Gastrocnemius medialis (tissue), 4 donors: ENCODE results near the gene PKNOX2. TPM values are rescaled to one million over a fixed set of nuclear protein-coding genes. Genes with fewer than 3 reads are reported as not detected.

Experiments
- ATAC-seq, 2 donors: fragments of 150-250 bp; one replicate each; pipeline ENCODE4 v1.9.1; 2016
- DNase-seq, 2 donors: peaks; one replicate each; pipeline ENCODE4 v3.0.0-alpha.2; 2019
- H3K27ac ChIP-seq, 4 donors: fragments of 200-600 bp; sonication (generic); 1 replicate in 1 of 4; 2 replicates in 3 of 4; pipeline ENCODE4 v1.5.1; 2016 to 2018; ENCODE audit warnings: mild to moderate bottlenecking in 2 of 4, moderate library complexity in 1 of 4
- H3K27me3 ChIP-seq, 3 donors: fragments of 200-600 bp; sonication (generic) in 2 of 3; 1 replicate in 1 of 3; 2 replicates in 2 of 3; pipeline versions ENCODE4 v1.5.1 to v1.6.0; 2016 to 2019; ENCODE audit warnings: mild to moderate bottlenecking in 1 of 3, moderate library complexity in 1 of 3
- H3K36me3 ChIP-seq, 2 donors: fragments of 200-600 bp; sonication (generic) in 1 of 2; one replicate each; pipeline ENCODE4 v1.5.1; 2017 to 2018
- H3K4me1 ChIP-seq, 2 donors: fragments of 200-600 bp; sonication (generic) in 1 of 2; one replicate each; pipeline ENCODE4 v1.5.1; 2016 to 2017; ENCODE audit warnings: mild to moderate bottlenecking in 2 of 2
- H3K4me3 ChIP-seq, 4 donors: fragments of 200-600 bp; sonication (generic) in 3 of 4; 1 replicate in 1 of 4; 2 replicates in 3 of 4; pipeline ENCODE4 v1.5.1; 2016 to 2019; ENCODE audit warnings: mild to moderate bottlenecking in 2 of 4
- H3K9me3 ChIP-seq, 3 donors: fragments of 200-600 bp; sonication (generic) in 2 of 3; 1 replicate in 1 of 3; 2 replicates in 2 of 3; pipeline ENCODE4 v1.5.1; 2016 to 2019
- CTCF ChIP-seq, 5 experiments: fragments of 450-650 bp in 3 of 5; fragments of 200-600 bp in 2 of 5; sonication (generic) in 2 of 5; IDR thresholded peaks in 4 of 5; conservative IDR thresholded peaks in 1 of 5; 1 replicate in 4 of 5; 2 replicates in 1 of 5; pipeline ENCODE4 v1.5.1; 2016 to 2019; ENCODE audit warnings: antibody characterized with exemption in 5 of 5, mild to moderate bottlenecking in 3 of 5, moderate library complexity in 3 of 5
- POLR2A ChIP-seq, 2 donors: fragments of 450-650 bp; IDR thresholded peaks; one replicate each; pipeline ENCODE4 v1.6.1; 2017; ENCODE audit warnings: antibody characterized with exemption in 2 of 2, mild to moderate bottlenecking in 2 of 2, moderate library complexity in 2 of 2
- in situ Hi-C, 4 donors: fragments of 200-750 bp; cut with MboI; loops; one replicate each; pipeline versions ENCODE4 v1.15.0 to v1.8.0; 2017; ENCODE audit warnings: low sequenced_read_pairs in 4 of 4
- intact Hi-C: fragments of 100-400 bp; cut with DNase I; formaldehyde crosslinking; loops from one replicate; pipeline ENCODE4 v1.15.1; 2023; ENCODE audit warnings: low total_unique reads
- total RNA-seq, 4 donors: library from RNA; depleted of rRNA; stranded (reverse); fragments of >200 nt; gene quantifications; one replicate each; pipeline versions ENCODE4 v1.1.0 to v1.2.3, GENCODE V29; 2016

PKNOX2 gene
- total RNA-seq, 4 donors from 2014 or later = 3.7 to 11.7 (median 6.0) TPM

DNA sequence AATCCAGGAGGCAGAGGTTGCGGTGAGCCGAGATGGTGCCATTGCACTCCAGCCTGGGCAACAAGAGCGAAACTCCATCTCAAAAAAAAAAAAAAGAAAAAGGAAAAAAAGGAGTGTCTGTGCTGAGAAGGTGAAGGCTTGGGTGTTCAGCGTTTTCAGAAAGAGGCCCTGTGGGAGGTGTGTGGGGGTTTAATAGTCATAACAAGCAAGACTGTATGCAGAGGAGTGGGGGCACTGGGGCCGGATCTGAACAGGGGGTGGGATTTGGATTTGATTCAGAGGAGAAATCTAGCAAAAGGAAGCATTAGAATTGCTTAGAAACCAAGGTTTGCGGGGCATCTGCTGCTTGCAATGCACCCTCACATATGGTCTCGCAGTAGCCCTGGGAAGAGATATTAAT is 195.5 kb downstream of the PKNOX2 start:
- H3K4me3 ChIP-seq = no peak overlapping the region
- ATAC-seq (no peak), DNase-seq (no peak)
- H3K4me1 ChIP-seq = no peaks in the 10 kb centered on the region
- no peaks in the 10 kb centered on the region for H3K9me3 ChIP-seq
- intact Hi-C loops = no loop called here
- no peak for TF ChIP-seq CTCF (IDR thresholded peaks at IDR 0.05 in 4 of 5, conservative IDR thresholded peaks at IDR 0.05 in 1 of 5)
- no peaks in the 10 kb centered on the region for H3K27me3 ChIP-seq
- in situ Hi-C loops = no loop called here
- H3K27ac ChIP-seq = no peak overlapping the region
- no peaks in the 10 kb centered on the region for H3K36me3 ChIP-seq

GRCh38 chr11:125364121-125364826 is 199.7 kb downstream of the PKNOX2 start:
- no peaks in the 10 kb centered on the region for H3K9me3 ChIP-seq
- no peak for ATAC-seq
- no peak for DNase-seq
- in situ Hi-C loops (no loop called here), intact Hi-C loops (no loop called here)
- H3K4me3 ChIP-seq = no peak overlapping the region
- H3K27ac ChIP-seq = no peak overlapping the region
- no peaks in the 10 kb centered on the region for H3K36me3 ChIP-seq
- no peaks in the 10 kb centered on the region for H3K27me3 ChIP-seq
- peaks cover 0 to under 1% of the 10 kb centered on the region in 2 donors for H3K4me1 ChIP-seq
- TF ChIP-seq CTCF (IDR thresholded peaks at IDR 0.05 in 4 of 5, conservative IDR thresholded peaks at IDR 0.05 in 1 of 5) (no peak), POLR2A (IDR thresholded peaks at IDR 0.05) (no peak)

- in situ Hi-C loops = no loop called here
Observed at GRCh38 chr11:125365196-125365931, 200.8 kb downstream of the PKNOX2 start.

DNA sequence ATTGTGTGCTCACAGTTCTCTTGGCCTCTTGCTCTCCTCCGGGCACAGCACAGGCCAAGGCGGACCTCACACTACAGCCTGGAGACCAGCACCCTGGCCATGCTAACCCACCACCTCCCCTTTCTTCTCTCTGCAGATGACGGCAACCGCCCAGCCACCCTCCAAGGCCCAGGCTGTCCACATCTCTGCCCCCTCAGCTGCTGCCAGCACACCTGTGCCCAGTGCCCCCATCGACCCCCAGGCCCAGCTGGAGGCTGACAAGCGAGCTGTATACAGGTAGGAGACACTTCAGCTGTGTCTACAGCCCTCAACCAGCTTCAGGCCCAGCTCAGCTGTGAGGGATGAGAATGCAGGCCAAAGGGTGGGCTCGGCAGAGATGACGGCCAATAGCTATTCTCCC is 203.2 kb downstream of the PKNOX2 start:
- DNase-seq (no peak), ATAC-seq (no peak)
- H3K4me1 ChIP-seq = peaks cover 8 to 13% of the 10 kb centered on the region in 2 donors
- H3K9me3 ChIP-seq = no peaks in the 10 kb centered on the region
- H3K27ac ChIP-seq = no peak overlapping the region
- no peak overlapping the region for H3K4me3 ChIP-seq
- H3K36me3 ChIP-seq = no peaks in the 10 kb centered on the region
- H3K27me3 ChIP-seq = no peaks in the 10 kb centered on the region
- in situ Hi-C loops = no loop called here
- TF ChIP-seq POLR2A (IDR thresholded peaks at IDR 0.05) (no peak), CTCF (IDR thresholded peaks at IDR 0.05 in 4 of 5, conservative IDR thresholded peaks at IDR 0.05 in 1 of 5) (no peak)
- intact Hi-C loops = no loop called here

More at GRCh38 chr11:125365196-125365931, 200.8 kb downstream of the PKNOX2 start:
- no peaks in the 10 kb centered on the region for H3K36me3 ChIP-seq
- no peak overlapping the region for H3K4me3 ChIP-seq
- no peak for ATAC-seq
- TF ChIP-seq POLR2A (IDR thresholded peaks at IDR 0.05) (no peak), CTCF (IDR thresholded peaks at IDR 0.05 in 4 of 5, conservative IDR thresholded peaks at IDR 0.05 in 1 of 5) (no peak)
- no peaks in the 10 kb centered on the region for H3K27me3 ChIP-seq
- peaks cover 0 to 4% of the 10 kb centered on the region in 2 donors for H3K4me1 ChIP-seq
- no peak for DNase-seq
- intact Hi-C loops = no loop called here
- H3K9me3 ChIP-seq = no peaks in the 10 kb centered on the region
- no peak overlapping the region for H3K27ac ChIP-seq
